Neural cell (in vitro differentiated cells): ENCODE results near the gene RELN.

ENCODE experiments used
- CTCF ChIP-seq: fragments of 450-650 bp; IDR thresholded peaks from 2 replicates; pipeline ENCODE4 v1.5.1; 2014; ENCODE audit warnings: antibody characterized with exemption, mild to moderate bottlenecking, moderate library complexity; ENCODE audit not compliant: poor library complexity, severe bottlenecking
- TAF1 ChIP-seq: IDR thresholded peaks from 2 replicates; pipeline ENCODE4 v1.6.1; 2012; ENCODE audit warnings: low read depth

- no peak for TF ChIP-seq CTCF
- TF ChIP-seq TAF1: no peak
Observed at GRCh38 chr7:103811997-103812396, 177.5 kb downstream of the RELN start.
